Measurements from ENCODE around the gene ADCYAP1R1.

GRCh38 chr7:31093282-31093681 lies 41.2 kb downstream of the ADCYAP1R1 start:
- TF ChIP-seq CTCF (conservative IDR thresholded peaks at IDR 0.05) = no peak
- no peak for TF ChIP-seq EZH2 (IDR thresholded peaks at IDR 0.05; ENCODE audit: low read depth)

Data from PC-9 (cell line).